Liver (tissue), 9 donors: ENCODE results near the gene ITPK1. TPM values are rescaled to one million over a fixed set of nuclear protein-coding genes. Genes with fewer than 3 reads are reported as not detected.

Experiments used
- DNase-seq: peaks from one replicate; pipeline ENCODE4 v3.0.0-alpha.2; 2017; ENCODE audit warnings: low spot score
- H3K27ac ChIP-seq, 2 donors: one replicate each; pipeline ENCODE4 v1.7.0; 2013; ENCODE audit warnings: inconsistent platforms in 2 of 2, low read length in 2 of 2, control low read depth in 1 of 2, low read depth in 1 of 2, mild to moderate bottlenecking in 1 of 2
- H3K27me3 ChIP-seq, 4 donors: one replicate each; pipeline versions ENCODE4 v1.6.1 to v1.7.0; 2013; ENCODE audit warnings: low read length in 3 of 4, inconsistent platforms in 1 of 4, mild to moderate bottlenecking in 1 of 4, moderate library complexity in 1 of 4; ENCODE audit not compliant: control insufficient read depth in 4 of 4, insufficient read depth in 4 of 4
- H3K36me3 ChIP-seq, 4 donors: one replicate each; pipeline versions ENCODE4 v1.6.1 to v1.7.0; 2013; ENCODE audit warnings: low read length in 3 of 4, mild to moderate bottlenecking in 3 of 4, low read depth in 1 of 4, moderate library complexity in 1 of 4; ENCODE audit not compliant: control insufficient read depth in 4 of 4, insufficient read depth in 3 of 4
- H3K4me1 ChIP-seq, 4 donors: one replicate each; pipeline versions ENCODE4 v1.6.1 to v1.7.0; 2013; ENCODE audit warnings: low read length in 3 of 4, mild to moderate bottlenecking in 3 of 4, moderate library complexity in 1 of 4; ENCODE audit not compliant: control insufficient read depth in 4 of 4, insufficient read depth in 4 of 4
- H3K4me3 ChIP-seq, 3 donors: one replicate each; pipeline versions ENCODE4 v1.6.1 to v1.7.0; 2013; ENCODE audit warnings: low read length in 3 of 3, control low read depth in 1 of 3, low read depth in 1 of 3, mild to moderate bottlenecking in 1 of 3
- H3K9ac ChIP-seq, 2 donors: one replicate each; pipeline ENCODE4 v1.7.0; 2013; ENCODE audit warnings: low read length in 2 of 2, mild to moderate bottlenecking in 2 of 2, moderate library complexity in 2 of 2, control low read depth in 1 of 2, low read depth in 1 of 2
- H3K9me3 ChIP-seq, 4 donors: one replicate each; pipeline versions ENCODE4 v1.6.1 to v1.7.0; 2013; ENCODE audit warnings: low read length in 3 of 4; ENCODE audit not compliant: control insufficient read depth in 4 of 4
- EGR1 ChIP-seq, 2 donors: IDR thresholded peaks; 2 replicates each; pipeline ENCODE4 v1.6.1; 2016 to 2018; ENCODE audit warnings: antibody characterized with exemption in 2 of 2, low read depth in 2 of 2
- FOXA1 ChIP-seq: IDR thresholded peaks from 2 replicates; pipeline ENCODE4 v1.6.1; 2016; ENCODE audit warnings: antibody characterized with exemption
- FOXA2 ChIP-seq: IDR thresholded peaks from 2 replicates; pipeline ENCODE4 v1.6.1; 2016; ENCODE audit warnings: antibody characterized with exemption
- GABPA ChIP-seq, 2 donors: IDR thresholded peaks in 1 of 2; conservative IDR thresholded peaks in 1 of 2; 2 replicates each; pipeline ENCODE4 v1.6.1; 2016; ENCODE audit warnings: antibody characterized with exemption in 2 of 2, mild to moderate bottlenecking in 1 of 2, moderate library complexity in 1 of 2
- HNF4A ChIP-seq, 2 donors: conservative IDR thresholded peaks; 2 replicates each; pipeline ENCODE4 v1.6.1; 2016; ENCODE audit warnings: antibody characterized with exemption in 2 of 2, mild to moderate bottlenecking in 2 of 2
- HNF4G ChIP-seq: IDR thresholded peaks from 2 replicates; pipeline ENCODE4 v1.6.1; 2016; ENCODE audit warnings: antibody characterized with exemption
- JUND ChIP-seq, 2 donors: IDR thresholded peaks; 2 replicates each; pipeline ENCODE4 v1.6.1; 2016; ENCODE audit warnings: antibody characterized with exemption in 2 of 2
- NR2F2 ChIP-seq: IDR thresholded peaks from 2 replicates; pipeline ENCODE4 v1.6.1; 2016; ENCODE audit warnings: antibody characterized with exemption
- RAD21 ChIP-seq, 2 donors: IDR thresholded peaks; 2 replicates each; pipeline ENCODE4 v1.6.1; 2016; ENCODE audit warnings: antibody characterized with exemption in 2 of 2, mild to moderate bottlenecking in 2 of 2
- SP1 ChIP-seq: IDR thresholded peaks from 2 replicates; pipeline ENCODE4 v1.6.1; 2018; ENCODE audit warnings: antibody characterized with exemption, mild to moderate bottlenecking
- TAF1 ChIP-seq: conservative IDR thresholded peaks from 2 replicates; pipeline ENCODE4 v1.6.1; 2016; ENCODE audit warnings: antibody characterized with exemption, mild to moderate bottlenecking
- WGBS: extraction: QIAGEN DNeasy Blood & Tissue Kit; methylation state at CpG from one replicate; pipeline ENCODE4 v1.1.7; 2013; 5-methylcytosine and 5-hydroxymethylcytosine counted together
- polyA plus RNA-seq, 2 donors: library from polyadenylated mRNA; stranded (reverse) in 1 of 2; unstranded in 1 of 2; fragments of 200-250 nt in 1 of 2; fragments of >200 nt in 1 of 2; fragmentation: Nextera tagmentation in 1 of 2; extraction: Ambion mirVana in 1 of 2; gene quantifications; one replicate each; pipeline versions ENCODE4 v1.2.1 to v1.2.3, GENCODE V29; 2013 to 2015
- total RNA-seq, 2 donors: library from RNA; depleted of rRNA; stranded (reverse); fragments of >200 nt; gene quantifications; one replicate each; pipeline ENCODE4 v1.2.3, GENCODE V29; 2014
- TF ChIP-seq, protein P1 (sequence below): IDR thresholded peaks from 2 replicates; pipeline ENCODE4 v1.6.1; 2016; ENCODE audit warnings: antibody characterized with exemption
- TF ChIP-seq, protein P2 (sequence below): IDR thresholded peaks from 2 replicates; pipeline ENCODE4 v1.6.1; 2016; ENCODE audit warnings: antibody characterized with exemption, mild to moderate bottlenecking
- TF ChIP-seq, protein P3 (sequence below): IDR thresholded peaks from 2 replicates; pipeline ENCODE4 v1.6.1; 2016; ENCODE audit warnings: antibody characterized with exemption
- donor health status: healthy.
- donor health status: healthy.
- donor health status: healthy.
- donor health status: healthy.
- donor health status: healthy.

The ITPK1 gene
- total and polyA plus RNA-seq, 4 donors: 9.0 to 41.2 (median 20.4) TPM

DNA sequence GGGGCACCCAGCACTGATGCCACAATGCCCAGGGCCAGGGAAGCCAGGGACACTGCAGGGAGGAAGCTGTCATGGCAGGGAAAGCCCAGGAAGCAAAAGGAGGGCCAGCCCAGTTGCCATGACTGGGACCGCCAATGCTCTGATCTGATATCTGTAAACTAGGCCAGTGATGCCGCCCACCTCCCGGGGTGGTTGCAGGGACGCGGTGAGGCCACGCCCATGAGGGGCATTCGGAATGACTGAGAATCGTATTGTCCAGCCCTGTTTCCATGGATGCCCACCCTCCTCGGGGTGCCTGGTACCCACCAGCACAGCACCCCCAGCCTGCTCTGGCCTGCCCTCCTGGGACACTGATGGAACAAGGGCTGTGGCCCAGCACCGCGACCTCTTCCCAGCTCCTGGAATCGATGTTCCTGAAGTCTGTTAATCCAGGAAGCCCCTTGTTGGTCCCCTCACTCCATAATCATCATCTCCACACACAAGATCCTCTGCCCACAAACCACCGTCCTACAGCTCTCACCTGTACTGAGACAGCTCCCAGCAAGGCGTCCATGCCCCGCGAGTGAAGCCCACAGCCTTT is 144.0 kb downstream of the ITPK1 start:
- no peak overlapping the region for H3K27ac ChIP-seq
- H3K9me3 ChIP-seq: no peaks in the 10 kb centered on the region
- WGBS: 97% methylated on average over 16 of the region's 16 CpGs
- no peak overlapping the region for H3K4me3 ChIP-seq
- no peak overlapping the region for H3K9ac ChIP-seq
- no peaks in the 10 kb centered on the region for H3K36me3 ChIP-seq
- TF ChIP-seq HNF4A (conservative IDR thresholded peaks at IDR 0.05) (no peak), NR2F2 (no peak), RAD21 (IDR thresholded peaks at IDR 0.05) (no peak), SP1 (no peak), GABPA (IDR thresholded peaks at IDR 0.05 in 1 of 2, conservative IDR thresholded peaks at IDR 0.05 in 1 of 2) (no peak), EGR1 (IDR thresholded peaks at IDR 0.05; ENCODE audit: low read depth in 2 of 2) (no peak), FOXA2 (no peak)
- TF ChIP-seq, protein P1, sequence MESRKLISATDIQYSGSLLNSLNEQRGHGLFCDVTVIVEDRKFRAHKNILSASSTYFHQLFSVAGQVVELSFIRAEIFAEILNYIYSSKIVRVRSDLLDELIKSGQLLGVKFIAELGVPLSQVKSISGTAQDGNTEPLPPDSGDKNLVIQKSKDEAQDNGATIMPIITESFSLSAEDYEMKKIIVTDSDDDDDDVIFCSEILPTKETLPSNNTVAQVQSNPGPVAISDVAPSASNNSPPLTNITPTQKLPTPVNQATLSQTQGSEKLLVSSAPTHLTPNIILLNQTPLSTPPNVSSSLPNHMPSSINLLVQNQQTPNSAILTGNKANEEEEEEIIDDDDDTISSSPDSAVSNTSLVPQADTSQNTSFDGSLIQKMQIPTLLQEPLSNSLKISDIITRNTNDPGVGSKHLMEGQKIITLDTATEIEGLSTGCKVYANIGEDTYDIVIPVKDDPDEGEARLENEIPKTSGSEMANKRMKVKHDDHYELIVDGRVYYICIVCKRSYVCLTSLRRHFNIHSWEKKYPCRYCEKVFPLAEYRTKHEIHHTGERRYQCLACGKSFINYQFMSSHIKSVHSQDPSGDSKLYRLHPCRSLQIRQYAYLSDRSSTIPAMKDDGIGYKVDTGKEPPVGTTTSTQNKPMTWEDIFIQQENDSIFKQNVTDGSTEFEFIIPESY: no peak
- H3K27me3 ChIP-seq: no peaks in the 10 kb centered on the region
- no peak for DNase-seq
- H3K4me1 ChIP-seq: peaks cover 16 to 33% (median 23%) of the 10 kb centered on the region in 4 donors

DNA sequence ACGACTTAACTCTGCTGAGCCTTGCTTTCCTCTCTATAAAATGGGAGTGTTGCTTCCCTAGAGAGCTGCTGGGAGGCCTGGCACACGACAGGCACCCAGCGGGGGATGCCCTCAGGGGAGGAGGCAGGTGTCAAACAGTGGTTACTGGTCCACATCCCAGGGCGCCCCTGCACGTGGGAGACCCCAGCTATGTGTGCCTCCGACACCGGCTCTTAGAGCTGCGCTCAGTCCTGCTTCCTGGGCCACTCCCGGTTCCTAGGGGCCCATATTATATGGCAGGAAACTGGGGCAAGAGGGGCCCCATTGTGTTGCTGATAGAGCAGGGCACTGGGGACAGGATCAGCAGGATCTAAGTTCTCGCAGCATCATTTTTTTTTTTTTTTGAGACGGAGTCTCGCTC is 145.5 kb downstream of the ITPK1 start:
- Histone ChIP-seq H3K4me3 (no peak overlapping the region), H3K4me1 (peaks cover 16 to 33% (median 24%) of the 10 kb centered on the region in 4 donors), H3K9me3 (no peaks in the 10 kb centered on the region), H3K36me3 (no peaks in the 10 kb centered on the region), H3K27ac (peak overlapping the region; percentile 13 to 25), H3K9ac (no peak overlapping the region), H3K27me3 (no peaks in the 10 kb centered on the region)
- 87% methylated on average over 12 of the region's 12 CpGs for WGBS
- TF ChIP-seq FOXA1: no peak
- no peak for TF ChIP-seq TAF1
- TF ChIP-seq, protein P2, sequence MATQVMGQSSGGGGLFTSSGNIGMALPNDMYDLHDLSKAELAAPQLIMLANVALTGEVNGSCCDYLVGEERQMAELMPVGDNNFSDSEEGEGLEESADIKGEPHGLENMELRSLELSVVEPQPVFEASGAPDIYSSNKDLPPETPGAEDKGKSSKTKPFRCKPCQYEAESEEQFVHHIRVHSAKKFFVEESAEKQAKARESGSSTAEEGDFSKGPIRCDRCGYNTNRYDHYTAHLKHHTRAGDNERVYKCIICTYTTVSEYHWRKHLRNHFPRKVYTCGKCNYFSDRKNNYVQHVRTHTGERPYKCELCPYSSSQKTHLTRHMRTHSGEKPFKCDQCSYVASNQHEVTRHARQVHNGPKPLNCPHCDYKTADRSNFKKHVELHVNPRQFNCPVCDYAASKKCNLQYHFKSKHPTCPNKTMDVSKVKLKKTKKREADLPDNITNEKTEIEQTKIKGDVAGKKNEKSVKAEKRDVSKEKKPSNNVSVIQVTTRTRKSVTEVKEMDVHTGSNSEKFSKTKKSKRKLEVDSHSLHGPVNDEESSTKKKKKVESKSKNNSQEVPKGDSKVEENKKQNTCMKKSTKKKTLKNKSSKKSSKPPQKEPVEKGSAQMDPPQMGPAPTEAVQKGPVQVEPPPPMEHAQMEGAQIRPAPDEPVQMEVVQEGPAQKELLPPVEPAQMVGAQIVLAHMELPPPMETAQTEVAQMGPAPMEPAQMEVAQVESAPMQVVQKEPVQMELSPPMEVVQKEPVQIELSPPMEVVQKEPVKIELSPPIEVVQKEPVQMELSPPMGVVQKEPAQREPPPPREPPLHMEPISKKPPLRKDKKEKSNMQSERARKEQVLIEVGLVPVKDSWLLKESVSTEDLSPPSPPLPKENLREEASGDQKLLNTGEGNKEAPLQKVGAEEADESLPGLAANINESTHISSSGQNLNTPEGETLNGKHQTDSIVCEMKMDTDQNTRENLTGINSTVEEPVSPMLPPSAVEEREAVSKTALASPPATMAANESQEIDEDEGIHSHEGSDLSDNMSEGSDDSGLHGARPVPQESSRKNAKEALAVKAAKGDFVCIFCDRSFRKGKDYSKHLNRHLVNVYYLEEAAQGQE: no peak
- no peak for TF ChIP-seq SP1
- TF ChIP-seq, protein P3, sequence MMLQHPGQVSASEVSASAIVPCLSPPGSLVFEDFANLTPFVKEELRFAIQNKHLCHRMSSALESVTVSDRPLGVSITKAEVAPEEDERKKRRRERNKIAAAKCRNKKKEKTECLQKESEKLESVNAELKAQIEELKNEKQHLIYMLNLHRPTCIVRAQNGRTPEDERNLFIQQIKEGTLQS: no peak
- TF ChIP-seq HNF4A (conservative IDR thresholded peaks at IDR 0.05): no peak
- TF ChIP-seq EGR1 (IDR thresholded peaks at IDR 0.05; ENCODE audit: low read depth in 2 of 2): no peak
- TF ChIP-seq GABPA (IDR thresholded peaks at IDR 0.05 in 1 of 2, conservative IDR thresholded peaks at IDR 0.05 in 1 of 2): no peak
- TF ChIP-seq JUND (IDR thresholded peaks at IDR 0.05): no peak
- no peak for TF ChIP-seq RAD21 (IDR thresholded peaks at IDR 0.05)
- no peak for TF ChIP-seq HNF4G
- TF ChIP-seq NR2F2: no peak
- DNase-seq: no peak
